ENCODE measurements around the gene NOG.
A peak's percentile ranks its signal among the peaks of the same experiment; 100 is the strongest.

The NOG gene

GRCh38 chr17:56593646-56594319, at the start of gene NOG:
Gene NOG (plus strand): TSS chr17:56593699. CDS start chr17:56594224, 525 bp downstream.
- peaks cover 35% of the 10 kb centered on the region for H3K4me1 ChIP-seq (ENCODE audit: control insufficient read depth, insufficient read depth, low read length)
- H3K27ac ChIP-seq (ENCODE audit: low read length): no peak within 1 kb of the TSS
- peaks cover 25 to 47% of the 10 kb centered on the region in 2 donors for H3K27me3 ChIP-seq (ENCODE audit: control insufficient read depth in 1 of 2, insufficient read depth in 2 of 2, low read length in 2 of 2)
- H3K9ac ChIP-seq (ENCODE audit: low read length in 2 of 2): no peak within 1 kb of the TSS
- no peaks in the 10 kb centered on the region for H3K9me3 ChIP-seq (ENCODE audit: control insufficient read depth in 2 of 2, low read length in 2 of 2)
- H3K4me3 ChIP-seq (ENCODE audit: low read length in 2 of 2): peak within 1 kb of the TSS; percentile 74 to 79
- no peaks in the 10 kb centered on the region for H3K36me3 ChIP-seq (ENCODE audit: control insufficient read depth in 2 of 2, insufficient read depth in 2 of 2, low read length in 2 of 2)

GRCh38 chr17:56545106-56545505, 48.4 kb upstream of the NOG start:
- Histone ChIP-seq H3K4me1 (ENCODE audit: control insufficient read depth, insufficient read depth, low read length) (no peaks in the 10 kb centered on the region), H3K27ac (ENCODE audit: low read length) (no peak overlapping the region), H3K36me3 (ENCODE audit: control insufficient read depth in 2 of 2, insufficient read depth in 2 of 2, low read length in 2 of 2) (no peaks in the 10 kb centered on the region), H3K4me3 (ENCODE audit: low read length in 2 of 2) (no peak overlapping the region), H3K9me3 (ENCODE audit: control insufficient read depth in 2 of 2, low read length in 2 of 2) (no peaks in the 10 kb centered on the region), H3K9ac (ENCODE audit: low read length in 2 of 2) (no peak overlapping the region), H3K27me3 (ENCODE audit: control insufficient read depth in 1 of 2, insufficient read depth in 2 of 2, low read length in 2 of 2) (no peaks in the 10 kb centered on the region)

GRCh38 chr17:56545930-56546329, 47.6 kb upstream of the NOG start:
- Histone ChIP-seq H3K9ac (ENCODE audit: low read length in 2 of 2) (no peak overlapping the region), H3K4me3 (ENCODE audit: low read length in 2 of 2) (no peak overlapping the region), H3K27ac (ENCODE audit: low read length) (no peak overlapping the region), H3K9me3 (ENCODE audit: control insufficient read depth in 2 of 2, low read length in 2 of 2) (no peaks in the 10 kb centered on the region), H3K4me1 (ENCODE audit: control insufficient read depth, insufficient read depth, low read length) (no peaks in the 10 kb centered on the region), H3K27me3 (ENCODE audit: control insufficient read depth in 1 of 2, insufficient read depth in 2 of 2, low read length in 2 of 2) (no peaks in the 10 kb centered on the region), H3K36me3 (ENCODE audit: control insufficient read depth in 2 of 2, insufficient read depth in 2 of 2, low read length in 2 of 2) (no peaks in the 10 kb centered on the region)

GRCh38 chr17:56548661-56549060, 44.8 kb upstream of the NOG start:
- peaks cover 0 to 4% of the 10 kb centered on the region in 2 donors for H3K9me3 ChIP-seq (ENCODE audit: control insufficient read depth in 2 of 2, low read length in 2 of 2)
- H3K27ac ChIP-seq (ENCODE audit: low read length): no peak overlapping the region
- H3K4me3 ChIP-seq (ENCODE audit: low read length in 2 of 2): no peak overlapping the region

GRCh38 chr17:56549501-56549900, 44.0 kb upstream of the NOG start:
- H3K27ac ChIP-seq (ENCODE audit: low read length): no peak overlapping the region

More at GRCh38 chr17:56548661-56549060, 44.8 kb upstream of the NOG start:
- Histone ChIP-seq H3K36me3 (ENCODE audit: control insufficient read depth in 2 of 2, insufficient read depth in 2 of 2, low read length in 2 of 2) (no peaks in the 10 kb centered on the region), H3K27me3 (ENCODE audit: control insufficient read depth in 1 of 2, insufficient read depth in 2 of 2, low read length in 2 of 2) (no peaks in the 10 kb centered on the region), H3K9ac (ENCODE audit: low read length in 2 of 2) (no peak overlapping the region), H3K4me1 (ENCODE audit: control insufficient read depth, insufficient read depth, low read length) (no peaks in the 10 kb centered on the region)

GRCh38 chr17:56557682-56558081, 35.8 kb upstream of the NOG start:
- Histone ChIP-seq H3K4me1 (ENCODE audit: control insufficient read depth, insufficient read depth, low read length) (no peaks in the 10 kb centered on the region), H3K36me3 (ENCODE audit: control insufficient read depth in 2 of 2, insufficient read depth in 2 of 2, low read length in 2 of 2) (no peaks in the 10 kb centered on the region), H3K9me3 (ENCODE audit: control insufficient read depth in 2 of 2, low read length in 2 of 2) (peaks cover 0 to 3% of the 10 kb centered on the region in 2 donors), H3K4me3 (ENCODE audit: low read length in 2 of 2) (no peak overlapping the region), H3K9ac (ENCODE audit: low read length in 2 of 2) (no peak overlapping the region), H3K27ac (ENCODE audit: low read length) (no peak overlapping the region), H3K27me3 (ENCODE audit: control insufficient read depth in 1 of 2, insufficient read depth in 2 of 2, low read length in 2 of 2) (peaks cover 0 to 2% of the 10 kb centered on the region in 2 donors)

More at GRCh38 chr17:56549501-56549900, 44.0 kb upstream of the NOG start:
- Histone ChIP-seq H3K36me3 (ENCODE audit: control insufficient read depth in 2 of 2, insufficient read depth in 2 of 2, low read length in 2 of 2) (no peaks in the 10 kb centered on the region), H3K9ac (ENCODE audit: low read length in 2 of 2) (no peak overlapping the region), H3K4me1 (ENCODE audit: control insufficient read depth, insufficient read depth, low read length) (no peaks in the 10 kb centered on the region), H3K9me3 (ENCODE audit: control insufficient read depth in 2 of 2, low read length in 2 of 2) (peaks cover 0 to 4% of the 10 kb centered on the region in 2 donors), H3K27me3 (ENCODE audit: control insufficient read depth in 1 of 2, insufficient read depth in 2 of 2, low read length in 2 of 2) (no peaks in the 10 kb centered on the region), H3K4me3 (ENCODE audit: low read length in 2 of 2) (no peak overlapping the region)

GRCh38 chr17:56558088-56558487, 35.4 kb upstream of the NOG start:
- H3K27me3 ChIP-seq (ENCODE audit: control insufficient read depth in 1 of 2, insufficient read depth in 2 of 2, low read length in 2 of 2): peaks cover 0 to 2% of the 10 kb centered on the region in 2 donors
- H3K4me1 ChIP-seq (ENCODE audit: control insufficient read depth, insufficient read depth, low read length): no peaks in the 10 kb centered on the region
- H3K27ac ChIP-seq (ENCODE audit: low read length): no peak overlapping the region
- H3K9ac ChIP-seq (ENCODE audit: low read length in 2 of 2): no peak overlapping the region
- H3K4me3 ChIP-seq (ENCODE audit: low read length in 2 of 2): no peak overlapping the region
- H3K9me3 ChIP-seq (ENCODE audit: control insufficient read depth in 2 of 2, low read length in 2 of 2): peaks cover 0 to 3% of the 10 kb centered on the region in 2 donors
- H3K36me3 ChIP-seq (ENCODE audit: control insufficient read depth in 2 of 2, insufficient read depth in 2 of 2, low read length in 2 of 2): no peaks in the 10 kb centered on the region

GRCh38 chr17:56570199-56570598, 23.3 kb upstream of the NOG start:
- Histone ChIP-seq H3K4me1 (ENCODE audit: control insufficient read depth, insufficient read depth, low read length) (no peaks in the 10 kb centered on the region), H3K36me3 (ENCODE audit: control insufficient read depth in 2 of 2, insufficient read depth in 2 of 2, low read length in 2 of 2) (no peaks in the 10 kb centered on the region), H3K27ac (ENCODE audit: low read length) (no peak overlapping the region), H3K27me3 (ENCODE audit: control insufficient read depth in 1 of 2, insufficient read depth in 2 of 2, low read length in 2 of 2) (no peaks in the 10 kb centered on the region), H3K9me3 (ENCODE audit: control insufficient read depth in 2 of 2, low read length in 2 of 2) (no peaks in the 10 kb centered on the region), H3K4me3 (ENCODE audit: low read length in 2 of 2) (no peak overlapping the region), H3K9ac (ENCODE audit: low read length in 2 of 2) (no peak overlapping the region)

GRCh38 chr17:56571456-56571855, 22.0 kb upstream of the NOG start:
- no peak overlapping the region for H3K9ac ChIP-seq (ENCODE audit: low read length in 2 of 2)
- no peaks in the 10 kb centered on the region for H3K4me1 ChIP-seq (ENCODE audit: control insufficient read depth, insufficient read depth, low read length)

GRCh38 chr17:56577190-56577842, 16.2 kb upstream of the NOG start:
- Histone ChIP-seq H3K9ac (ENCODE audit: low read length in 2 of 2) (no peak overlapping the region), H3K27ac (ENCODE audit: low read length) (no peak overlapping the region), H3K36me3 (ENCODE audit: control insufficient read depth in 2 of 2, insufficient read depth in 2 of 2, low read length in 2 of 2) (no peaks in the 10 kb centered on the region), H3K4me3 (ENCODE audit: low read length in 2 of 2) (peak overlapping the region in 1 of 2 donors; percentile 10), H3K27me3 (ENCODE audit: control insufficient read depth in 1 of 2, insufficient read depth in 2 of 2, low read length in 2 of 2) (peaks cover 0 to 2% of the 10 kb centered on the region in 2 donors), H3K9me3 (ENCODE audit: control insufficient read depth in 2 of 2, low read length in 2 of 2) (no peaks in the 10 kb centered on the region), H3K4me1 (ENCODE audit: control insufficient read depth, insufficient read depth, low read length) (peaks cover 10% of the 10 kb centered on the region)

More at GRCh38 chr17:56571456-56571855, 22.0 kb upstream of the NOG start:
- no peaks in the 10 kb centered on the region for H3K36me3 ChIP-seq (ENCODE audit: control insufficient read depth in 2 of 2, insufficient read depth in 2 of 2, low read length in 2 of 2)
- H3K27me3 ChIP-seq (ENCODE audit: control insufficient read depth in 1 of 2, insufficient read depth in 2 of 2, low read length in 2 of 2): no peaks in the 10 kb centered on the region
- no peaks in the 10 kb centered on the region for H3K9me3 ChIP-seq (ENCODE audit: control insufficient read depth in 2 of 2, low read length in 2 of 2)
- H3K27ac ChIP-seq (ENCODE audit: low read length): no peak overlapping the region
- H3K4me3 ChIP-seq (ENCODE audit: low read length in 2 of 2): no peak overlapping the region

- Histone ChIP-seq H3K9ac (ENCODE audit: low read length in 2 of 2) (no peak overlapping the region), H3K27ac (ENCODE audit: low read length) (no peak overlapping the region), H3K9me3 (ENCODE audit: control insufficient read depth in 2 of 2, low read length in 2 of 2) (no peaks in the 10 kb centered on the region), H3K27me3 (ENCODE audit: control insufficient read depth in 1 of 2, insufficient read depth in 2 of 2, low read length in 2 of 2) (peaks cover 0 to 2% of the 10 kb centered on the region in 2 donors), H3K4me1 (ENCODE audit: control insufficient read depth, insufficient read depth, low read length) (peaks cover 10% of the 10 kb centered on the region), H3K4me3 (ENCODE audit: low read length in 2 of 2) (peak overlapping the region; percentile 2 to 44), H3K36me3 (ENCODE audit: control insufficient read depth in 2 of 2, insufficient read depth in 2 of 2, low read length in 2 of 2) (no peaks in the 10 kb centered on the region)
Observed at GRCh38 chr17:56577843-56578204, 15.7 kb upstream of the NOG start.

All from stomach smooth muscle (tissue), 2 donors.